GM10847 (cell line): Measurements from ENCODE around the gene PSORS1C1.

Experiments used
- POLR2A ChIP-seq: IDR thresholded peaks from 2 replicates; pipeline ENCODE4 v1.6.1; 2011; ENCODE audit not compliant: insufficient read length; ENCODE audit errors: extremely low read depth

PSORS1C1 gene

GRCh38 chr6:31139599-31139998, 25.0 kb downstream of the PSORS1C1 start:
- no peak for TF ChIP-seq POLR2A

- TF ChIP-seq POLR2A, result no peak
Measured at GRCh38 chr6:31140643-31141042, 26.0 kb downstream of the PSORS1C1 start.

GRCh38 chr6:31142361-31142761, 27.8 kb downstream of the PSORS1C1 start:
- no peak for TF ChIP-seq POLR2A

GRCh38 chr6:31143148-31143547, 28.5 kb downstream of the PSORS1C1 start:
- TF ChIP-seq POLR2A, result no peak

- TF ChIP-seq POLR2A, result no peak
Measured at GRCh38 chr6:31144296-31144969, 29.8 kb downstream of the PSORS1C1 start.

- TF ChIP-seq POLR2A, result no peak
Measured at GRCh38 chr6:31144970-31145340, 30.4 kb downstream of the PSORS1C1 start.

GRCh38 chr6:31145386-31145785, 30.8 kb downstream of the PSORS1C1 start:
- no peak for TF ChIP-seq POLR2A

GRCh38 chr6:31149827-31150447, 35.3 kb downstream of the PSORS1C1 start:
- no peak for TF ChIP-seq POLR2A

GRCh38 chr6:31152781-31153180, 38.2 kb downstream of the PSORS1C1 start:
- no peak for TF ChIP-seq POLR2A

GRCh38 chr6:31154436-31154835, 39.8 kb downstream of the PSORS1C1 start:
- no peak for TF ChIP-seq POLR2A

GRCh38 chr6:31156641-31157040, 42.0 kb downstream of the PSORS1C1 start:
- no peak for TF ChIP-seq POLR2A

- TF ChIP-seq POLR2A, result no peak
Measured at GRCh38 chr6:31157513-31158139, 43.0 kb downstream of the PSORS1C1 start, which contains the start of gene CCHCR1. Gene CCHCR1, minus strand, starts transcription at chr6:31157802. Its CDS starts 202 bp downstream, at chr6:31157600.

GRCh38 chr6:31158140-31158862, 43.7 kb downstream of the PSORS1C1 start, which contains the start of gene TCF19:
Gene TCF19, plus strand, starts transcription at chr6:31158589. Its CDS starts 881 bp downstream, at chr6:31159470.
- TF ChIP-seq POLR2A, result peak; percentile 23

GRCh38 chr6:31158863-31159855, 44.6 kb downstream of the PSORS1C1 start:
- no peak for TF ChIP-seq POLR2A

GRCh38 chr6:31161216-31162126, 46.9 kb downstream of the PSORS1C1 start:
- TF ChIP-seq POLR2A, result no peak
